ENCODE measurements around the gene NR2C2.
"Not testable (repeated sequence)": the region's sequence is repeated elsewhere in the genome, so short reads cannot be mapped to it uniquely, and the experiment has no call there.

NR2C2 gene

GRCh38 chr3:14947100-14947885, at the start of gene NR2C2:
NR2C2 (plus strand) TSS chr3:14947583; CDS start chr3:15003915, 56,332 bp downstream.
- DNase-seq = peak; percentile 87

GRCh38 chr3:14898929-14899328, 48.5 kb upstream of the NR2C2 start:
- no peak for DNase-seq

- DNase-seq = no peak
Observed at GRCh38 chr3:14899993-14900618, 47.3 kb upstream of the NR2C2 start.

GRCh38 chr3:14900881-14901873, 46.2 kb upstream of the NR2C2 start:
- no peak for DNase-seq

GRCh38 chr3:14902719-14903118, 44.7 kb upstream of the NR2C2 start:
- no peak for DNase-seq

- not testable (repeated sequence) for DNase-seq
Observed at GRCh38 chr3:14903501-14903900, 43.9 kb upstream of the NR2C2 start.

- DNase-seq = no peak
Observed at GRCh38 chr3:14905055-14905657, 42.2 kb upstream of the NR2C2 start.

- no peak for DNase-seq
Observed at GRCh38 chr3:14906355-14906971, 40.9 kb upstream of the NR2C2 start.

GRCh38 chr3:14907043-14907966, 40.1 kb upstream of the NR2C2 start:
- no peak for DNase-seq

GRCh38 chr3:14909250-14909649, 38.1 kb upstream of the NR2C2 start:
- DNase-seq = no peak

- no peak for DNase-seq
Observed at GRCh38 chr3:14911651-14912050, 35.7 kb upstream of the NR2C2 start.

- no peak for DNase-seq
Observed at GRCh38 chr3:14913071-14913925, 34.1 kb upstream of the NR2C2 start.

- no peak for DNase-seq
Observed at GRCh38 chr3:14913926-14914778, 33.2 kb upstream of the NR2C2 start.

- no peak for DNase-seq
Observed at GRCh38 chr3:14914779-14915117, 32.6 kb upstream of the NR2C2 start.

GRCh38 chr3:14915636-14916222, 31.7 kb upstream of the NR2C2 start:
- no peak for DNase-seq

- DNase-seq = no peak
Observed at GRCh38 chr3:14918356-14918860, 29.0 kb upstream of the NR2C2 start.

GRCh38 chr3:14920536-14920935, 26.8 kb upstream of the NR2C2 start:
- DNase-seq = no peak

- peak; percentile 85 for DNase-seq
Observed at GRCh38 chr3:14921034-14921616, 26.3 kb upstream of the NR2C2 start.
